ENCODE results near the gene PYHIN1. TPM values are rescaled to one million over a fixed set of nuclear protein-coding genes. Genes with fewer than 3 reads are reported as not detected.

Gene PYHIN1
- total RNA-seq (2014; rRNA removed; shearing (Covaris generic)), result not detected in 2 replicates

GRCh38 chr1:158931055-158931737 is at the start of gene PYHIN1:
PYHIN1 (plus strand) TSS chr1:158931552; CDS start chr1:158936911, 5,359 bp downstream.
- no peaks in the 10 kb centered on the region for H3K27me3 ChIP-seq
- no peak within 1 kb of the TSS for H3K27ac ChIP-seq
- DNase-seq, result no peak
- no peaks in the 10 kb centered on the region for H3K36me3 ChIP-seq
- no peaks in the 10 kb centered on the region for H3K9me3 ChIP-seq (replicated peaks)
- no peaks in the 10 kb centered on the region for H3K4me1 ChIP-seq
- no peak within 1 kb of the TSS for H3K4me3 ChIP-seq

DNA sequence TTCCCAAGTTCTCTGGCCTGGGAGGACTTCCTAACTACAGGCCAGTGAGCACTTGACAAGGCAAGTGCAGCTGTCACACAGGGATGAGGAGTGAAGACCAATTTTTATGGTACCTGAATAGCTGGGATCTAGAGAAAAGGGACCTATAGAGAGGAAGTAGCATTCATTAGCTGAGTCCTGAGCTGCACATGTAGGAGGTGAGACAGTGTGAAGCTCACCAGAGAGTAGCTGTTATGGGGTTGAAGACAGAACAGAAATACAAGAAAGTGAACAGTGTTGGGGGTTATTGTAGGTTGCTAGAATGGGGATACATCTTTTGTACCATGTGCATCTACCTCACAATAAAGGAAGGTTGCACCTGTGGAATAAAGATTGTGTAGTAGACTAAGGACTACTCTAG is 37.7 kb upstream of the PYHIN1 start:
- no peaks in the 10 kb centered on the region for H3K36me3 ChIP-seq

GRCh38 chr1:158898722-158899121 is 32.6 kb upstream of the PYHIN1 start:
- Histone ChIP-seq H3K27ac (no peak overlapping the region), H3K9me3 (replicated peaks) (no peaks in the 10 kb centered on the region), H3K36me3 (no peaks in the 10 kb centered on the region), H3K27me3 (no peaks in the 10 kb centered on the region), H3K4me1 (no peaks in the 10 kb centered on the region), H3K4me3 (no peak overlapping the region)
- DNase-seq, result no peak

More for the DNA sequence above, 37.7 kb upstream of the PYHIN1 start:
- Histone ChIP-seq H3K4me1 (no peaks in the 10 kb centered on the region), H3K27ac (no peak overlapping the region), H3K4me3 (no peak overlapping the region), H3K9me3 (replicated peaks) (no peaks in the 10 kb centered on the region), H3K27me3 (no peaks in the 10 kb centered on the region)
- no peak for DNase-seq

DNA sequence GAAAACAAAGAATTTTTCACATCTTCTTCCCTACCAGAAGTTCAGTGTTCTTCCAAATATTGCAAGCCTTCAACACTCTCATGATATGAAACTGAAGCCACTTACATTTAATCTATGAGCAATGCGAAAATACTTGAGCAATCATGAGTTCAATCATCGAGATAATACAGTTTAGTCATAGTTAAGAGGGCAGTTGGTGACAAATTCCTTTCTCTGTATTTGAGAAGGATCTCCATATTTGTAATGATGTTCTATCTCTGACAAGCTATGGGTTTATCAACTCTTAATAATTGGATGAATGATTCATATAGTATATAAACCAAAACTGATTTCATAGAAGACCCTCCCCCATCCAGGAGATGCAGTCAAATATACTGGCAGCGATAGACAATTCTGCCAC is 29.7 kb upstream of the PYHIN1 start:
- Histone ChIP-seq H3K27ac (no peak overlapping the region), H3K4me1 (no peaks in the 10 kb centered on the region), H3K27me3 (no peaks in the 10 kb centered on the region), H3K4me3 (no peak overlapping the region), H3K9me3 (replicated peaks) (no peaks in the 10 kb centered on the region), H3K36me3 (no peaks in the 10 kb centered on the region)
- no peak for DNase-seq

DNA sequence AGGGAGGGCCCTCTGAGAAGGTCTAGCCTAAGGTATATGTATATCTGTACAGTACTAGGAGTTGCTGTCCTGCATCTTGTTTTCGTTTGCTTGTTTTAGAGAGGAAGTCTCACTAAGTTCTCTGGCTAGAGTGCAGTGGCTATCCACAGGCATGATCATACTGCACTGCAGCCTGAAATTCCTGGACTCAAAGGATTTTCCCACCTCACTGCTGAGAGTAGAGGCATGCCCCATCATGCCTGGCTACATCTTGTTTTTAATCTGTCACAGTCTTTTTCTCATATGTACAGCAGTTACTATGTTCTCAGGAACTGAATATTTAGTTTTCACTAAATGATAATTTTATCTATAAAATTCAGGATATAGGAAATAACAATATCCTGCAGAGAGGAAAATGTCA is 15.3 kb upstream of the PYHIN1 start:
- Histone ChIP-seq H3K4me1 (no peaks in the 10 kb centered on the region), H3K27me3 (no peaks in the 10 kb centered on the region), H3K9me3 (replicated peaks) (no peaks in the 10 kb centered on the region), H3K36me3 (no peaks in the 10 kb centered on the region), H3K27ac (no peak overlapping the region), H3K4me3 (no peak overlapping the region)
- DNase-seq, result no peak

DNA sequence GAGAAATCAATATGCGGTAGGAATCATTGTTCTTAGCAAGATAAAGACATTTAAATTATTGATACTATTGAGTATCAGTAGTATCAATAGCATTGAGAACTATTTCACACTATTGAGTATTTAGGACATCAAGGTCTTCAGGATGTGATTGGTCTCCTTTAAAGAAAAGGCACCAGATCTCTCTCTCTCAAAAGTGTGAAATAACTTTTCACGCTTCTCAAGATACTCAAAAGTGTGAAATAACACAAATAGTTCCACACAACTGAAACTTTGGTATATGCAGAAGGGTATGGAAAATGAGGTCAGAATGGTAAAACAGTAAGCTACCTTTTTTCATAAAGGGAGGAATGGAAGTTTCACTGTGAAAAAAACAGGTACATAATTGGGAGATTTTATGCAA is 6.7 kb upstream of the PYHIN1 start:
- Histone ChIP-seq H3K4me3 (no peak overlapping the region), H3K27me3 (no peaks in the 10 kb centered on the region), H3K27ac (no peak overlapping the region), H3K36me3 (no peaks in the 10 kb centered on the region), H3K4me1 (no peaks in the 10 kb centered on the region), H3K9me3 (replicated peaks) (no peaks in the 10 kb centered on the region)
- DNase-seq, result no peak

GRCh38 chr1:158930504-158930903 is 848 bp upstream of the PYHIN1 start:
- DNase-seq, result no peak
- Histone ChIP-seq H3K4me3 (no peak overlapping the region), H3K9me3 (replicated peaks) (no peaks in the 10 kb centered on the region), H3K27ac (no peak overlapping the region), H3K27me3 (no peaks in the 10 kb centered on the region), H3K36me3 (no peaks in the 10 kb centered on the region), H3K4me1 (no peaks in the 10 kb centered on the region)

DNA sequence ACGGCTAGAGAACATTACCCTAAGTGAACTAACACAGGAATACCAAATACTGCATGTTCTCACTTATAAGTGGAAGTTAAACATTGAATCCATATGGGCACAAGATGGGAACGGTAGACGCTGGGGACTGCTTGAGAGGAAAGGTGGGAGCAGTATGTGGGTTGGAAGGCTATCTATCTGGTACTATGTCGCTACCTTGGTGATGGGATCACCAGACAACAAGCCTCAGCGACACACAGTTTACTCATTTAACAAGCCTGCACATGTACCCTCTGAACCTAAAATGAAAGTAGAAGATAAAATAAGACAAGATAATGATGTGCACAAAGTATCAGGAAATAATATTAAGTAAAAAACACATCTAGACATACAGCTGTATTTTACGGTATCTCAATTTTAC is 819 bp downstream of the PYHIN1 start:
- Histone ChIP-seq H3K36me3 (no peaks in the 10 kb centered on the region), H3K4me3 (no peak overlapping the region), H3K9me3 (replicated peaks) (no peaks in the 10 kb centered on the region), H3K4me1 (no peaks in the 10 kb centered on the region), H3K27ac (no peak overlapping the region), H3K27me3 (no peaks in the 10 kb centered on the region)
- no peak for DNase-seq

DNA sequence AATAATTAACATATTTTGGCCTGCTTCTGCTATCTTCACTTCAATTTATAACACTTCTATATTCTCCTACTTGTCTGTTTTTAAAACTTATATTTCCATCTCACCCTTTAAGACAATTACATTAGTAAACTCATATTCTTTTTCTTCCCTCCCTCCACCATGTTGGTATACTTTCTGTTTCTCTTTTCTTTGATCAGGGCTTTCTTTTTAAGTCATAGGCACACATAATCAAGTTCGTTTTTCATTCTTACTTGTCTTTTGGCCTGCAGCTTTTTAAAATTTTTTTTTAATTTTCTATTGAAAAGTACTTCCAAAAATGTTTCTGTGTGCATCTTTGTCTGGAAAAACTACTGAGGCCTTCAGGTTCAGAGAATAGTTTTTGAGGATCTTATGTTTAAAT is 2.3 kb downstream of the PYHIN1 start:
- no peak overlapping the region for H3K4me3 ChIP-seq
- H3K27me3 ChIP-seq, result no peaks in the 10 kb centered on the region
- H3K9me3 ChIP-seq (replicated peaks), result no peaks in the 10 kb centered on the region
- H3K4me1 ChIP-seq, result no peaks in the 10 kb centered on the region
- no peak overlapping the region for H3K27ac ChIP-seq
- DNase-seq, result no peak
- H3K36me3 ChIP-seq, result no peaks in the 10 kb centered on the region

DNA sequence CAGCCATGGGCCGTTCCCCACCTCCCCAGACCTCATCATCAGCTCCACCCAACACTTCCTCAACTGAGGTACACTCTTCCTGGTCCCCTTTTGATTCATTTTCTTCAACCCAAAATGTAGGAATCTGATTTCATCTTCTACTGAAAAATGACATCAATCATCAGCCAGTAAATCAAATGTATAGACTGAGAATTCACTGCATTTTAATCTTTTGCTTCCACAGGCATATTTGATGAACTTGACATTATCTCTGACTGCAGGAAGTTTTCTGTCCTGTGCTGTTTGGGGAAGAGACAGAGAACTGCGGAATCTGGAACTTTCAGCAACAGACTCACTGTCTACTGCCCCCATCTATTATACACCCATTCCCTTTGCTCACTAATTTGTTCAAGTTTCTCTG is 7.8 kb downstream of the PYHIN1 start:
- Histone ChIP-seq H3K27ac (no peak overlapping the region), H3K4me3 (no peak overlapping the region), H3K27me3 (no peaks in the 10 kb centered on the region), H3K4me1 (no peaks in the 10 kb centered on the region), H3K36me3 (no peaks in the 10 kb centered on the region), H3K9me3 (replicated peaks) (no peaks in the 10 kb centered on the region)
- no peak for DNase-seq

GRCh38 chr1:158941317-158941716 is 10.0 kb downstream of the PYHIN1 start:
- H3K4me1 ChIP-seq, result no peaks in the 10 kb centered on the region
- H3K36me3 ChIP-seq, result no peaks in the 10 kb centered on the region
- no peak for DNase-seq
- H3K27ac ChIP-seq, result no peak overlapping the region
- no peaks in the 10 kb centered on the region for H3K27me3 ChIP-seq
- no peaks in the 10 kb centered on the region for H3K9me3 ChIP-seq (replicated peaks)
- no peak overlapping the region for H3K4me3 ChIP-seq

- Histone ChIP-seq H3K4me1 (no peaks in the 10 kb centered on the region), H3K27ac (no peak overlapping the region), H3K27me3 (no peaks in the 10 kb centered on the region), H3K9me3 (replicated peaks) (no peaks in the 10 kb centered on the region), H3K36me3 (no peaks in the 10 kb centered on the region), H3K4me3 (no peak overlapping the region)
- no peak for DNase-seq
These were observed 11.1 kb downstream of the PYHIN1 start for GRCh38 chr1:158942490-158942889.

GRCh38 chr1:158943059-158943458 is 11.7 kb downstream of the PYHIN1 start:
- H3K9me3 ChIP-seq (replicated peaks), result no peaks in the 10 kb centered on the region
- no peaks in the 10 kb centered on the region for H3K27me3 ChIP-seq
- no peaks in the 10 kb centered on the region for H3K36me3 ChIP-seq
- DNase-seq, result no peak
- no peak overlapping the region for H3K27ac ChIP-seq
- no peak overlapping the region for H3K4me3 ChIP-seq
- no peaks in the 10 kb centered on the region for H3K4me1 ChIP-seq

DNA sequence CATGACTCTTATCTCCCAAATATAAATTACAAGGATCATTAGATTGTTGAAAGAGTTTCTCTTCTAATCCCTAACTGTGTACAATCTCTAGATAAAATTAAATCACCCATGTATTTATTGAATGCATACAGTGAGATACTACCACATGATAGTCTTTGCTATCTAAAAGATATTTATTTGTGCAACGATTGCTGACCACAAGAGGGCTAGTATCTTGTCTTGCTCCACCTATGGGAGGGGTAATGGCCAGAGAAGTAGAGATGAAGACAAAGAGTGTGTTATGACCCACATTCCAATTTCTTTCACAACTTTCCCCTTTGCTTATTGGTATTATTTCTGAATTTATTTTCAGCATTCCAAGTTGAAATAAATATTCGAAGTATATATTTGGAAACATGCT is 13.7 kb downstream of the PYHIN1 start:
- Histone ChIP-seq H3K36me3 (no peaks in the 10 kb centered on the region), H3K4me1 (no peaks in the 10 kb centered on the region), H3K27me3 (no peaks in the 10 kb centered on the region), H3K9me3 (replicated peaks) (no peaks in the 10 kb centered on the region), H3K4me3 (no peak overlapping the region), H3K27ac (no peak overlapping the region)
- DNase-seq, result no peak

DNA sequence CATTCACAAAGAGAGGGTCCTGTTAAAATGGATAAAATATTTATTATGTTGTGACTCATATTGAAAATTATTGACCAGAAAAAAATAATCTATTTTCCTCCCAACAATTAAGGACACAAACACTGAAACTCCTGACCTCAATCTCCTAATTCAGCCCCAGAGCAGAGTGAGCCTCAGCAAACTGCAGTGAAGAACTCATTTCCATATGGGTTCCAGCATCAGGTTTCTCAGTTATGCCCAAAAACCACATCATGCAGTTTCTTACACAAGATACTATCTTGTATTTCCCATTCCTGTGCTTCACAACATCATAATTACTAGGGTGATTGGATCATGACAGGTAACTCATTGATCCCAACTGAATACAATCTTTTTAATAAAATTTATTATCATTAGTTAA is 15.4 kb downstream of the PYHIN1 start:
- no peak overlapping the region for H3K4me3 ChIP-seq
- H3K27ac ChIP-seq, result no peak overlapping the region
- no peak for DNase-seq

DNA sequence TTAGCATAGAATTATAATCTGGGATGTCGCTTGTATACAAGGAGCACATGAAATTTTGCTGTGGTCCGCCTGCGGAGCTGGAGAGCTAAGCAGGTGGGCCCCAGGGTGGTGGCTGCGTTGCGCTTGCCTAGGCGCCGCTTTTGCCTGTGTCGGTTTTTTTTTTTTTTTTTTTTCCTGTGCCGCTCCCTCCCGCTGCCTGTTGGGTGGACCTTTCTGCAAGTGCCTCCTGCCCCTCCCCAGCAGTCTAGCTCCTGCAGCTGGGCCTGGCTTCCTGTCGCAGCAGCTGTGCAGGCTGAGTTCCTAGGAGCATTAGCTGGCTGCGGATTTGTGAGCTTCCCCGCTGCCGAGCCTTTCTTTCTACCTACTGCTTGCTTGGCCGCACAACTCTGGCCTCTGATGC is 20.6 kb downstream of the PYHIN1 start:
- no peak overlapping the region for H3K27ac ChIP-seq
- no peaks in the 10 kb centered on the region for H3K27me3 ChIP-seq
- H3K4me1 ChIP-seq, result 0 out of 2 replicates have a peak, but pooled peaks cover 11% of the 10 kb centered on the region
- H3K36me3 ChIP-seq, result no peaks in the 10 kb centered on the region
- no peaks in the 10 kb centered on the region for H3K9me3 ChIP-seq (replicated peaks)
- peak; percentile 83 to 85 for DNase-seq
- H3K4me3 ChIP-seq, result peak overlapping the region; percentile 22

More for the DNA sequence above, 15.4 kb downstream of the PYHIN1 start:
- Histone ChIP-seq H3K36me3 (no peaks in the 10 kb centered on the region), H3K27me3 (no peaks in the 10 kb centered on the region), H3K4me1 (0 out of 2 replicates have a peak, but pooled peaks cover 8% of the 10 kb centered on the region), H3K9me3 (replicated peaks) (no peaks in the 10 kb centered on the region)
